Natural killer cell (primary cell): ENCODE measurements around the gene SERGEF. TPM values are rescaled to one million over a fixed set of nuclear protein-coding genes. Genes with fewer than 3 reads are reported as not detected.
A peak's percentile ranks its signal among the peaks of the same experiment; 100 is the strongest.

Experiments used
- ATAC-seq, 3 donors: fragments of 150-1000 bp in 2 of 3; fragments of 200-7000 bp in 1 of 3; cut with Tn5 transposase; 1 replicate in 1 of 3; 2 replicates in 2 of 3; pipeline ENCODE4 v1.10.0; 2021; ENCODE audit warnings: mild to moderate bottlenecking in 2 of 3, moderate library complexity in 2 of 3
- DNase-seq, 2 donors: peaks; one replicate each; pipeline versions ENCODE4 v3.0.0 to v3.0.0-alpha.2; 2013 to 2021; ENCODE audit warnings: mixed read lengths in 1 of 2
- H3K27ac ChIP-seq: one replicate; pipeline ENCODE4 v1.5.1; 2013; ENCODE audit warnings: mild to moderate bottlenecking, low read length
- H3K27me3 ChIP-seq: one replicate; pipeline ENCODE4 v1.6.1; 2013; ENCODE audit warnings: low read length; ENCODE audit not compliant: control insufficient read depth, insufficient read depth
- H3K36me3 ChIP-seq: one replicate; pipeline ENCODE4 v1.6.1; 2013; ENCODE audit warnings: low read length; ENCODE audit not compliant: control insufficient read depth, insufficient read depth
- H3K4me1 ChIP-seq: one replicate; pipeline ENCODE4 v1.6.1; 2013; ENCODE audit warnings: low read length; ENCODE audit not compliant: control insufficient read depth, insufficient read depth
- H3K4me3 ChIP-seq: one replicate; pipeline ENCODE4 v1.5.1; 2013; ENCODE audit warnings: low read length
- H3K9me3 ChIP-seq: one replicate; pipeline ENCODE4 v1.6.1; 2013; ENCODE audit warnings: low read length; ENCODE audit not compliant: control insufficient read depth, insufficient read depth
- H3K27ac Mint-ChIP-seq, 2 donors: one replicate each; pipeline ENCODE4 v1.8.0; 2022; ENCODE audit warnings: mild to moderate bottlenecking in 2 of 2, mixed read lengths in 2 of 2, moderate library complexity in 1 of 2
- H3K27me3 Mint-ChIP-seq, 2 donors: one replicate each; pipeline ENCODE4 v1.8.0; 2022; ENCODE audit warnings: low read depth in 2 of 2, mixed read lengths in 2 of 2
- H3K36me3 Mint-ChIP-seq: one replicate; pipeline ENCODE4 v1.8.0; 2022; ENCODE audit warnings: mixed read lengths
- H3K4me1 Mint-ChIP-seq, 2 donors: one replicate each; pipeline ENCODE4 v1.8.0; 2022; ENCODE audit warnings: mixed read lengths in 2 of 2
- H3K4me3 Mint-ChIP-seq: one replicate; pipeline ENCODE4 v1.8.0; 2022; ENCODE audit warnings: mild to moderate bottlenecking, moderate library complexity, mixed read lengths
- H3K9me3 Mint-ChIP-seq, 2 donors: one replicate each; pipeline ENCODE4 v1.8.0; 2022; ENCODE audit warnings: mixed read lengths in 2 of 2
- CTCF ChIP-seq: fragments of 200-600 bp; IDR thresholded peaks from one replicate; pipeline ENCODE4 v1.8.0; 2022; ENCODE audit warnings: antibody characterized with exemption
- WGBS: methylation state at CpG from one replicate; pipeline ENCODE4 v1.1.7; 2013; ENCODE audit warnings: missing lambda C conversion rate; ENCODE audit not compliant: insufficient coverage; 5-methylcytosine and 5-hydroxymethylcytosine counted together
- intact Hi-C: fragments of 100-400 bp; cut with micrococcal nuclease; formaldehyde crosslinking; loops from one replicate; pipeline ENCODE4 v1.14.2; 2022
- total RNA-seq, 4 donors: library from RNA; stranded (reverse); fragments of 120-200 nt in 1 of 4; gene quantifications; one replicate each; pipeline versions ENCODE4 v1.2.3 to v1.2.4, GENCODE V29; 2013 to 2022

SERGEF gene
- total RNA-seq, 3 donors from 2014 or later (not counting 1 experiment from before 2014, with no cell fraction given), result 67.5 to 78.6 (median 69.4) TPM

GRCh38 chr11:18012122-18012905 lies 533 bp downstream of the SERGEF start:
- DNase-seq, result peak; percentile 19 to 55
- H3K36me3 Mint-ChIP-seq, result no peaks in the 10 kb centered on the region
- WGBS, result 19% methylated on average over 46 of the region's 46 CpGs
- intact Hi-C loops, result loop anchor here (5.0 kb wide), 3 partner anchors 95 to 710 kb away; partner anchors contain the start of genes GTF2H1, HPS5 and SAAL1
- Histone ChIP-seq H3K36me3 (peaks cover 2% of the 10 kb centered on the region), H3K4me1 (peaks cover 18% of the 10 kb centered on the region), H3K4me3 (peak overlapping the region; percentile 51), H3K27me3 (no peaks in the 10 kb centered on the region), H3K27ac (peak overlapping the region; percentile 84), H3K9me3 (no peaks in the 10 kb centered on the region)
- peaks cover 36 to 43% of the 10 kb centered on the region in 2 donors for H3K4me1 Mint-ChIP-seq
- peak in 2 of 3 donors; percentile 3 to 4 for ATAC-seq
- H3K4me3 Mint-ChIP-seq, result peak overlapping the region; percentile 92
- H3K27ac Mint-ChIP-seq, result peak overlapping the region; percentile 96 to 97
- H3K9me3 Mint-ChIP-seq, result peaks cover 0 to 3% of the 10 kb centered on the region in 2 donors
- no peaks in the 10 kb centered on the region for H3K27me3 Mint-ChIP-seq
- TF ChIP-seq CTCF, result no peak

GRCh38 chr11:18011633-18012032 lies 1.2 kb downstream of the SERGEF start:
- H3K9me3 Mint-ChIP-seq, result peaks cover 0 to 3% of the 10 kb centered on the region in 2 donors
- peak overlapping the region; percentile 92 for H3K4me3 Mint-ChIP-seq
- H3K36me3 Mint-ChIP-seq, result peaks cover 3% of the 10 kb centered on the region
- DNase-seq, result no peak
- no peaks in the 10 kb centered on the region for H3K27me3 ChIP-seq
- peak overlapping the region; percentile 84 for H3K27ac ChIP-seq
- H3K4me1 Mint-ChIP-seq, result peaks cover 36 to 43% of the 10 kb centered on the region in 2 donors
- 95% methylated on average over 8 of the region's 8 CpGs for WGBS
- H3K36me3 ChIP-seq, result peaks cover 4% of the 10 kb centered on the region
- H3K27me3 Mint-ChIP-seq, result no peaks in the 10 kb centered on the region
- intact Hi-C loops, result loop anchor here (5.0 kb wide), 3 partner anchors 96 to 711 kb away; partner anchors contain the start of genes GTF2H1, HPS5 and SAAL1
- no peak for ATAC-seq
- H3K27ac Mint-ChIP-seq, result peak overlapping the region; percentile 96 to 97
- no peak overlapping the region for H3K4me3 ChIP-seq
- TF ChIP-seq CTCF, result no peak
- no peaks in the 10 kb centered on the region for H3K9me3 ChIP-seq
- H3K4me1 ChIP-seq, result peaks cover 18% of the 10 kb centered on the region

DNA sequence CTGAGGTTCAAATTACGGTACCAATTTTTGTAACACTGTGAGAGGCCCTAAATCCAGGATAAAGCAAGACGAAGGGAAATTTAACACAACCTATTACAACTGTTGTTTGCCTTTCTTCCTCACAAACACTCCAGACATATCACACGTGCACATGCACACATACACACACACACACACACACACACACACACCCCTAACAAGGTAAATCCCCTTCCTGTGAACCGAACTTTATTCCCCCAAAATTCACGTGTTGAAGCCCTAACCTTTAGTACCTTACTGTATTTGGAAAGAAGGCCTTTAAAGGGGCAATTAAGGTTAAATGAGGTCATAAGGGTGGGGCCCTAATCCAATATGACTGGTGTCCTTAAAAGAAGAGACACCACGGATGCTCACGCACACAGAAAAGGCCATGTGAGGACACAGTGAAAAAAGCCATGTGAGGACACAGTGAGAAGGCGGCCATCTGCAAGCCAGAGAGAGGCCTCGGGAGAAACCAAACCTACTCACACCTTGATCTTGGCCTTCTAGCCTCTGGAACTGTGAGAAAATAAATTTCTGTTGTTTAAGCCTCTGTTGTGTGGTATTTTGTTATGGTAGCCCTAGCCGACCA lies 1.8 kb downstream of the SERGEF start:
- H3K4me3 ChIP-seq, result no peak overlapping the region
- H3K27ac ChIP-seq, result no peak overlapping the region
- peaks cover 18% of the 10 kb centered on the region for H3K4me1 ChIP-seq
- Mint-ChIP-seq H3K27me3 (no peaks in the 10 kb centered on the region), H3K36me3 (peaks cover 6% of the 10 kb centered on the region), H3K27ac (peak overlapping the region; percentile 96 to 97), H3K9me3 (peaks cover 0 to 3% of the 10 kb centered on the region in 2 donors), H3K4me3 (peak overlapping the region; percentile 92), H3K4me1 (peaks cover 36 to 43% of the 10 kb centered on the region in 2 donors)
- peaks cover 7% of the 10 kb centered on the region for H3K36me3 ChIP-seq
- intact Hi-C loops, result loop anchor here (5.0 kb wide), 3 partner anchors 96 to 711 kb away; partner anchors contain the start of genes GTF2H1, HPS5 and SAAL1
- TF ChIP-seq CTCF, result no peak
- no peaks in the 10 kb centered on the region for H3K27me3 ChIP-seq
- DNase-seq (peak in 1 of 2 donors; percentile 43), ATAC-seq (no peak)
- 90% methylated on average over 9 of the region's 10 CpGs for WGBS
- no peaks in the 10 kb centered on the region for H3K9me3 ChIP-seq
